GM19455 (cell line): Measurements from ENCODE around the gene ITPKA.
A peak's percentile ranks its signal among the peaks of the same experiment; 100 is the strongest.

Experiments used
- ATAC-seq: cut with Tn5 transposase; IDR thresholded peaks from one replicate; pipeline ENCODE4 v1.9.1; 2021; ENCODE audit not compliant: unreplicated experiment

Gene ITPKA

GRCh38 chr15:41489641-41490040, 4.0 kb upstream of the ITPKA start:
- no peak for ATAC-seq

- ATAC-seq = no peak
These were observed 3.3 kb upstream of the ITPKA start for GRCh38 chr15:41490355-41490754.

- no peak for ATAC-seq
These were observed 1.8 kb upstream of the ITPKA start for GRCh38 chr15:41491889-41492288.

DNA sequence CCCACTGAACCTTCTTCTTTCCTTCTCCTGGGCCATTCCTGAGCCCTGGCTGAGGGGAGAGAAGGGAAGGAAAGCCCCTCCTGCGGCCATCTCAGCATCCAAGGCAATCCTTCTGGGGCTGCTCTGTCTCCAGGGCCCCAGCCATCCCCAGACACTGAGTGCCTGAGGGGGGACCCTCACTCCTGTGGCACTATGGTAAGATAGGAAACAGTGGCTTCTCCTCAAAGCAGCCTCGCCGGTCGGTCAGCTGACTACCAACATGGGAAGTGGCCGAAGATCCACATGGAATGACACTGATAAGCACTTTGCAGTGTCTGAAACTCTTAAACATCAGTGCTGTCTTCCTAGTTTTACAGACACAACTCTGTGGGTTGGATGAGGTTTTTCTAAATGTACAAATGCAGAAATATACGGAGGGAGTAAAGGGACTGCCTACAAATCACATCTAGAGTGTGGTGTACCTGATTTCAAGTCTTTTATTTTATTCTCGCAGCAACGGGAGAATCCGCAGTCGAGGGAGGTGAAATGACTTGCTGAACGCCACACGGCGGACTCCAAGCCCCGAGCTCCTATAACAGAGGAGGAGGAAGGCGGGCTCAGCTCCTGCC, 973 bp upstream of the ITPKA start:
- ATAC-seq = no peak

DNA sequence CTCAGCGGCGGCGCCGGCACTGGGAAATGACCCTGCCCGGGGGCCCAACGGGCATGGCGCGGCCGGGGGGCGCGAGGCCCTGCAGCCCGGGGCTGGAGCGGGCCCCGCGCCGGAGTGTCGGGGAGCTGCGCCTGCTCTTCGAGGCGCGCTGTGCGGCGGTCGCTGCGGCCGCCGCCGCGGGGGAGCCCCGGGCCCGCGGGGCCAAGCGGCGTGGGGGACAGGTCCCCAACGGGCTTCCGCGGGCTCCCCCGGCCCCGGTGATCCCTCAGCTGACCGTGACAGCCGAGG, 172 bp downstream of the ITPKA start:
- peak; percentile 21 for ATAC-seq

DNA sequence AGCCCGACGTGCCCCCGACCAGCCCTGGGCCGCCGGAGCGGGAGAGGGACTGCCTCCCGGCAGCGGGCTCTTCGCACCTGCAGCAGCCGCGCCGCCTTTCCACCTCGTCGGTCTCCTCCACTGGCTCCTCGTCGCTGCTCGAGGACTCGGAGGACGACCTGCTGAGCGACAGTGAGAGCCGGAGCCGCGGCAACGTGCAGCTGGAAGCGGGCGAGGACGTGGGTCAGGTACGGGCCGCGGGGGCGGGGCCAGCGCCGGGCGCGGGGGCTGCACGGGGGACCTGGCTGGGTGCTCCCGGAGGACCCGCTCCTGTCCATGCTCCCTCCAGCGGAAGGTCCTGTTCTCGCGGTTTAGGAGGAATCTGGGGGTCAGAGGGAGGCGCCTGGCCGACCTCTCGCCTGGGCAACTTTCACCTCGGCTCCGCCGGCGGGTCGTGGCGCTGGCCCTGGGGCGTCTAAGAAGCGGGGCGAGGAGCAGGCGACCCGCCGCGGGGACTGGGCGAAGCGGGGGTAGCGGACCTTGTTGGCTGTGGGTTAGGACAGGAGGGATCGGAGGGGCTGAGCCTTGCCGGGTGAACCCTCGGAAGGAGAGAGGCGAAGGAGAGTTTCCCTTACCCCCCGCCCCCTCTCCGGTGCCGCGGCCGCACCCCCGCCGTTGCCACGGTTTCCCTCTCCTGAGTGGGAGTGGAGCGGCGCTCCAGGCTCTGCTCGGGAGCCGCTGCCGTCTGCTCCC, 682 bp downstream of the ITPKA start:
- peak; percentile 17 for ATAC-seq

GRCh38 chr15:41494922-41495735, 1.5 kb downstream of the ITPKA start:
- no peak for ATAC-seq

- no peak for ATAC-seq
These were observed 2.3 kb downstream of the ITPKA start for GRCh38 chr15:41495736-41496599.

DNA sequence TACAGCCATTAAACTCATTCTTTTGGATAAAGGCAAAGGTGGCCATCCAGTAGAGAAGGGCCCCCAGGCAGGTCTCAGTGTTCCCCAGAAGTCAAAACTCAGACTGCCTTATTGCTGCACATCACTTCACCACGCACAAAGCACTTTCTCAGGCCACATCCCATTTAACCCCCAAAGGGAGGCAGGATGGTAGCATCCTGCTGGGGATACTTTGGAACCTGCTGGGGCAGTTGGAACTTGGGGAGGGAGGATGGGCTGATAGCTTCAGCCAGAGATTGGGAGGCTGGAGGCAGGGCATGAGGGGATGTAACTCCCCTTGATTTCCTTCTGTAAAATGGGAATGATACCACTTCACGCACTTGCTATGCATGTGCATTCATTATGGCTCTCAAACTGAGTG, 5.0 kb downstream of the ITPKA start:
- no peak for ATAC-seq

GRCh38 chr15:41499109-41499851, 5.6 kb downstream of the ITPKA start:
- ATAC-seq = no peak

GRCh38 chr15:41501191-41501917, 7.7 kb downstream of the ITPKA start:
- no peak for ATAC-seq

- no peak for ATAC-seq
These were observed 8.5 kb downstream of the ITPKA start for GRCh38 chr15:41501931-41502794.

GRCh38 chr15:41502795-41503668, 9.4 kb downstream of the ITPKA start:
- ATAC-seq = no peak

DNA sequence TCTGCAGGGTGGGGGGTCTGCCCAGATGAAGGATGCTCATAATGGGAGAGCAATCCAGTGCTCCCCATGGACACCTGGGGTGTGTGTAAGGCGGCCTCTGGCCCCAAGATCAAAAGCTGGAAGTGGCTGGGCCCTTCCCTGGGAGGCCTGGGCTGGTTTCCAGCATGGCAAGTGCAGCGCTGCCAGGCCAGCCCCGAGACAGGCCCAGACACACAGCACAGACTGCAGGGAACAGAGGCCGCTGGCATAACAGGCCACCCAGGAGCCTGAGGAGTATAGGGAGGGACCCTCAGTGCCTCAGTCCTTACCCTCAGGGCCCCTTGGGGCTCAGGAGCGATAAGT, 10.0 kb downstream of the ITPKA start:
- ATAC-seq = no peak

DNA sequence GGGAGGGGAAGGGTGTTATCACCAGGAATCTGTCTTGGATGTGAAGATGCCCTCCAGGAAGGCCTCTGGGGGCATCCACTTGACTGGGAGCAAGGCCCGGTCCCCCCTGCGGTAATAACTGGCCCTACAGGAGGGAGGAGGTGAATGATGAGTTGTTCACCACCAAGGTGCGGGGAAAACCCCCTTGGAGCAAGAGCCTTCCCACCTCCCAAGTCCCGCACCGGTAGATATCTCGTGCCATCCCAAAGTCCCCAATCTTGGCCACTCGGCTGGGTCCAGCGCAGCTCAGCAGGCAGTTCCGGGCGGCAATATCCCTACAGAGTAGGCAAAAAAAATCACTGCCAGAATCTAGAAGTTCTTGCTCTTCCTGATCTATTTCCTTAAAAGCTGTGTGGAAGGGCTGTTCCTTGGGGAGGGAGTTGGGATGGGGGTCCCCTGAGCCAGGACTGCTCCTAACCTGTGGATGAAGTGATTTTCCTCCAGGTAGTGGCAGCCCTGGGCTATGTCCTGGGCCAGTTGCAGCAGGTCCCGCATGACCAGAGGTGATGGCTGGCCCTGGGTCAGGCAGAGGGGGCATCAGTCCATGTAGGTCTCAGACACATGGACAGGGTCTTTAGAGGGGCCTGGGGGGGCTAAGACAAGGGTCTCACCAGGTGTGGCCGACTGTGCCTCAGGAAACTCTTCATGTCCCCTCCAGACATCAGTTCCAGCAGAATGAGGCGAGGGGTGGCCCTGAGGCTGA, 11.2 kb downstream of the ITPKA start:
- ATAC-seq = no peak

DNA sequence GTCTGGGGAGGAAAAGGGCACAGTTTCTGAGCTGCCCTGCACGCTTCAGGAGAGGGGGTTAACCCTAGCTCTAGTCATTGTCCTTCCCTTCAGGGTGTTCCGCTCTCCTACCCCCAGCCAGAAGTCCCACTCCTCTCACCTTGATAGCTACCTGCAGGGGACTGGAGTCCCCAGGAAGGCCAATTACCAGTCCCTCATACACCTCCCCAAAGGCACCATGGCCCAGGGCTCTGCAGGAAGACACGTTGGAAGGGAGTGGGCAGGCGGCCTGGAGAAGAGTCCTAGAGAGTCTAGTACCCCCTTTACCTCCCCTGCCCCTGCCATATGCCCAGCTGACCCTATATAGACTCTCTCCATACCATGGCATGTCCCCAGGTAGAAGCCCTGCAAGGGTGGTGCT, 12.1 kb downstream of the ITPKA start:
- ATAC-seq = no peak

GRCh38 chr15:41506796-41507341, 13.2 kb downstream of the ITPKA start:
- ATAC-seq = no peak
